Measurements from ENCODE around the gene RAET1G.

DNA sequence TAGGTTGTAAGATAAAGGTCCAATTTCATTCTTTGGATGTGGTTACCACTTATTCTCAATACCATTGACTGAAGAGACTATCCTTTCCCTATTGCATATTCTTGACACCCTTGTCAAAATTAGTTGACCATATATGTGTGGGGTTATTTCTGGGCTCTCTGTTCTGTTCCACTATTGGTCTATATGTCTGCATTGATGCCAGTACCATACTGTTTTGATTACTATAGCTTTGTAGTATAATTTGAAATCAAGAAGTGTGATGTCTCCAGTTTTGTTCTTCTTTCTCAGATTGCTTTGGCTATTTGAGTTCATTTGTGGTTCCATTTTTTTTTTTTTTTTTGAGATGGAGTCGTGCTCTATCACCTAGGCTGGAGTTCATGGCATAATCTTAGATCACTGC lies 50.7 kb downstream of the RAET1G start:
- TF ChIP-seq POLR2AphosphoS5 (IDR thresholded peaks at IDR 0.05; ENCODE audit: low read depth, low read length), result no peak
- TF ChIP-seq, protein P1, sequence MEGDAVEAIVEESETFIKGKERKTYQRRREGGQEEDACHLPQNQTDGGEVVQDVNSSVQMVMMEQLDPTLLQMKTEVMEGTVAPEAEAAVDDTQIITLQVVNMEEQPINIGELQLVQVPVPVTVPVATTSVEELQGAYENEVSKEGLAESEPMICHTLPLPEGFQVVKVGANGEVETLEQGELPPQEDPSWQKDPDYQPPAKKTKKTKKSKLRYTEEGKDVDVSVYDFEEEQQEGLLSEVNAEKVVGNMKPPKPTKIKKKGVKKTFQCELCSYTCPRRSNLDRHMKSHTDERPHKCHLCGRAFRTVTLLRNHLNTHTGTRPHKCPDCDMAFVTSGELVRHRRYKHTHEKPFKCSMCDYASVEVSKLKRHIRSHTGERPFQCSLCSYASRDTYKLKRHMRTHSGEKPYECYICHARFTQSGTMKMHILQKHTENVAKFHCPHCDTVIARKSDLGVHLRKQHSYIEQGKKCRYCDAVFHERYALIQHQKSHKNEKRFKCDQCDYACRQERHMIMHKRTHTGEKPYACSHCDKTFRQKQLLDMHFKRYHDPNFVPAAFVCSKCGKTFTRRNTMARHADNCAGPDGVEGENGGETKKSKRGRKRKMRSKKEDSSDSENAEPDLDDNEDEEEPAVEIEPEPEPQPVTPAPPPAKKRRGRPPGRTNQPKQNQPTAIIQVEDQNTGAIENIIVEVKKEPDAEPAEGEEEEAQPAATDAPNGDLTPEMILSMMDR (IDR thresholded peaks at IDR 0.05), result no peak

Measured in Panc1 (cell line).